ENCODE data around the gene ANKS1B. TPM values are rescaled to one million over a fixed set of nuclear protein-coding genes. Genes with fewer than 3 reads are reported as not detected.

ANKS1B gene
- total RNA-seq, 1 donor from 2014 or later, result 1.9 TPM

DNA sequence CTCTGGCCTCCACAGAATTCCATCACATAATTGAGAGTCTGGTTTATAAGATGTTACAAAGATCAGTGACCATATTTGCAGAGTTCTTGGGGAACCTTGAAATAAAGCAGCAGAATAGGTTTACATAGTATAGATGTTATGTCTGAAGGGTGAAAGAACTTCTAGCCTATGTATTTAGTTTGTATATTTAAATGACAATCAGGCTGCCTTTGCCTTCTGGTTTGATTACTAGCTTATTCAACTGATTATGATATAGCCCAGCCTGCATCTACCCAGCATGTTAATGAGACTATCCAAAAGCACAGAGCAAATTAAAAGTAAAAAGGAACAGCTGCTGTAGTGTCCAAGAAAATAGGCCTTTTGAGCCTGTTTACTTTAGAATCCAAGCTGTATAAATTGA, 1254.3 kb downstream of the ANKS1B start:
- DNase-seq (ENCODE audit: low spot score), result no peak
- intact Hi-C loops (cut with DNase I), result no loop called here

DNA sequence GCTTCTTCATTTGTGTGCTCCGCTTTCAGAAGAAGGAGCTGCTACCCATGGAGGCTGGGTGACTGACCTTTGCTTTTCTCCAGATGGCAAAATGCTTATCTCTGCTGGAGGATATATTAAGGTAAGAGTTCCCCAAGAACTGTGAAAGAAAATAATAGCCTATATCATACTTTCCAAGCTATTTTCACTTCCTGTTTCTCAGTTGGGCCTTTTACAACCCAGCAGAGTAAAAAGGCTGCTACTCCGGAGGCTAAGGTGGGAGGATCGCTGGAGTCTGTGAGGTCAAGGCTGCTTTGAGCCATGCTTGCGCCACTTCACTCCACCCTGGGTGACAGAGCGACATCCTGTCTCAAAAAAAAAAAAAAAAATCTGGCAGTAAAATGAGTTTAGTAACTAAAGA, 1257.5 kb downstream of the ANKS1B start:
- DNase-seq (ENCODE audit: low spot score), result no peak
- intact Hi-C loops (cut with DNase I), result no loop called here

DNA sequence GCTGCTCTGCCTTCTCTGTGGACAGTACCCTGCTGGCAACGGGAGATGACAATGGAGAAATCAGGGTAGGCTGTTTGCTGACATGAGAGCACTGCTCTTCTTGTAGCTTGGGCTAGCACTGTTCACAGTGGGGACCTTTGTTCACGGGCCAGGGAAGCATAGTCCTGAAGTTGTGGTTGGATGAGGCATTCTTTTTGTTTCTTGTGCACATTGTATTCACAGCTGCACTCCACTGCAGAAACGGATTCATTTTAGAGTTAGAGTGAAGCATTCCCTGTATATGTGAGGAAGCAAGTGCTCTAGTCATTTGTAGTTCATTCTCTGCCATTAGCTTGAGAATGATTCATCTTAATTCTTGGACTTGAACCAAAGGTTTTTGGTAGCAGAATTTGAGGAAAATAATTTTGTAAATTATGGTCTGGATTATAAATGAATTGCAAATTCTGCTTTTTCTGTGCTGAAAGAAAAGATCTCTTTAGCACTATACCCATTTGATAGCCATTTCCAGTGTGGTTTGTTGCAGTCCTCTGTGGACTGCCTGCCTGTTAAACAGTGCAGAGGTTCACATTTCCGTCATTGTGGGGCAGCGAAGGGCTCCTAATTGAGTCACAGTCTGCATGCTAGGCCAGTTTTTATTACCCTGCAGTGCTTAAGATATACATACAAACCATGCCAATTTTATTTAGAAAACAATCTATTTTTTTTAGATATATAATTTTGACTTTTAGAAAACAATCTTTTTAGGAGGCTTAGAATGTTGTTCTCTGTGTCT, 1259.1 kb downstream of the ANKS1B start:
- DNase-seq (ENCODE audit: low spot score), result no peak
- intact Hi-C loops (cut with DNase I), result no loop called here

DNA sequence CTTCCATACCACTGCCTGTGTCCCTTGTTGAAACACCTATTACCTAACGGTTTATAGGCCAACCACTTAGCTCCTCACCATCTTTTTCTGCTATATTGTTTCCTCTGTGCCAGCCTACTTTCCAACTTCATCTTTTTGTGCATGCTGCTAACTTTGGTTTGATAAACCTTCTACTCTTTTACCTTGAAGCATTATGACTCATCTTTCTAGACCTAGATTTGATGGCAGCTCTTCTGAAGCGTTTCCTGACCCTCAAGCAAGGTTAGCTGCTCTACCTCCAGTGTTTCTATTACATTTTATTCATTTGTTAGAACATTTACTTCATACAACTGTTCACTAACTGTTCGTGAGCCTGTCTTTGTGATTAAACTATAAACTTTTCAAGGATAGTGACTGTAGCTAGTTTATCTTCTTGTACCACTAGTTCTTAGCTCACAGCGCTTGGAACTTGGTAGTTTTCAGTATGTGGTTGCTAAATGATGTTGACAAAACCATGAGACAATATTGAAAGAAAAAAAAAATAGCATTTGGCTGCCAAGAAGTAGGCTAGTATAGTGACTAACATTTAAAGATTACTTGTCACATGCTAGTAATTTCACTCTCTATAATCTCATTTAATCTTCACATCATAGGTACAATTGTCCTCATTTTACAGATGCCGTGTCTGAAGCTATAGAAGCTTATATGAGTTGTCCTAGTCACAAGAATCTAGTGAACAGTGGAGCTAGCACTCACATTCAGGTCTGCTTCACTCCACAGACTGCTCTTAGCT, 1260.2 kb downstream of the ANKS1B start:
- DNase-seq (ENCODE audit: low spot score), result no peak
- intact Hi-C loops (cut with DNase I), result no loop called here

DNA sequence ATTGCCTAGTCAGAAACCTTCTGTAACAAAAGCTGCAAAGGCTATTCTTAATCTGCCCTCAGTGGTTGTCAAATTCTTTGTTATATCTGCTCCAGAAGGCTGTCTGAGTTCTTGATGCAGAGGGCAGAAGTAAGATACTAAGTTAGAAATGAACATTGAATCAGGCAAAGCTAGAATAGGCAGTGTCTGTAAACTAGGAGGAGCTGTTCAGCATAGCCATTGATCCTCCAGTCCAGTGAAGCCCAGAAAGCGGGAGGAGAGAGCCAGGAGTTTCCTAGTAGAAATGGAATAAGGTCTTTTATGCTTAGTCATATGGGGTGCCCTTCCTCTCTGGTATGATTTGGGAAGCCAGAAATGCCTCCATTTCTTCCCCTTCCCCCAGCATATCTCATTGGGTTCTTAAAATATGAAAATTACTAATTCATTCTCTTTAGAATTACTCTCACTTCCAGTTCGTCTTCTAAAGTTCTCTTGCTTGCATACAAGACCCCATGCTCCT, 1263.5 kb downstream of the ANKS1B start:
- DNase-seq (ENCODE audit: low spot score), result no peak
- intact Hi-C loops (cut with DNase I), result no loop called here

DNA sequence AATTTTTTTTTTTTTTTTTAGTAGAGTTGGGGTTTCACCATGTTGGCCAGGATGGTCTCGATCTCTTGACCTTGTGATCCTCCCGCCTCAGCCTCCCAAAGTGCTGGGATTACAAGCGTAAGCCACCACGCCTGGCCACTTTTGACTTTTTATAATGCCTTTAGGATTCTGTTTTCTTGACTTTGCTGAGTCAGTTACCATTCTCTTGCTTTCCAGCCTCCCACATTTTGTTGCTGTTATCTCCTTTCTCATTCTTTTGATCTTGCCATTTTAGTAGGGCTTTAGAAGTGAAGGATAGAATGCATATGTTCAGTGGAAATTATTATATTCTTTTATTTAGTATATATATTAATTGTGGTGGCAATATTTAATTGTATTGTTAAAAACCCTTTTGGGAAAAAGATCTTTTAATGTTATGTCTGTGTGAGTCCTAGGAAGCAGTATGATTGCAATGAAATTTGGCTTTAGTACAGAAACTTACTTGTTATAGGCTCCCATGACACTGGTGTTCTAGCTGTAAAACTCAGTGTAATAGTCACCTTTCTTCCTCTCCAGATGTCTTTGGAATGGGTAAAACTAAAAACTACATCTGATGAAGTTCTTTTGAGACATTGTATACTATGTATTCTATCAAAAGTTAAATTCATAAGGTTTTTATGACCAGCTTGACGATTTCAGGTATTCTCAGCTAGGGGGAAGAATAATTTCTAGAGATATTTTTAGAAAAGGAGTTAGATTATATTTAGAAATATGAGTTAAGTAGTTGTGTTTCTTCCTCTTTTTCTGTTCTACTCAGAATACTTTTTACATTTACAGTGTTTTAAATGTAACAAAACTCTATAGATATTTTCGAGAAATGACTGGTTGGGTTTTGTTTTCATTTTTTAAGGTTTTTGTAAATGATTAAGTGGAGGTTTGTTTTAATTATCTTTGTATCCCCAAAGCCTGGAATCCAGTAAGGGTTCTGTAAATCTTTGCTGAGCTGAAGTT, 1264.9 kb downstream of the ANKS1B start:
- no peak for DNase-seq (ENCODE audit: low spot score)
- intact Hi-C loops (cut with DNase I), result loop anchor here (10.0 kb wide), 1 partner anchor 215 kb away; no protein-coding TSS in a partner anchor

DNA sequence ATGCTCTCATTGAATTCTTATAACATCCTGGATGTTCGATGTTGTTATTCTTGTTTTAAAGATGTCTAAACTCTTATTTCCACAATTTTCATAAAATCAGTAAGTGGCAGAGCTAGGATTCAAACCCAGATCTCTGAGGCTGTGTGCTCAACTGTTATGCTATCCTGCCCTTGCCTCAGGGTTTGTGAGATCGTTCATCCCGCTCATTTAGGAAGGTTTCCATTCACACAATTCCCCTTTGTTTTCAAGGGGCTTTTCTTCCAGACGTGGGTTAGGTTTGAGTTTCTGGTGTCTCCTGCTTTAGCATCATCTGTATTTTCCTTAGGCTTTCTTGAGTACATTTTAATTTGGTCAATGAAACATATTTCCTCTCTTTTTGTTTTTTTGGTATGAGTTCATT, 1270.3 kb downstream of the ANKS1B start:
- intact Hi-C loops (cut with DNase I), result loop anchor here (10.0 kb wide), 1 partner anchor 220 kb away; no protein-coding TSS in a partner anchor
- no peak for DNase-seq (ENCODE audit: low spot score)

DNA sequence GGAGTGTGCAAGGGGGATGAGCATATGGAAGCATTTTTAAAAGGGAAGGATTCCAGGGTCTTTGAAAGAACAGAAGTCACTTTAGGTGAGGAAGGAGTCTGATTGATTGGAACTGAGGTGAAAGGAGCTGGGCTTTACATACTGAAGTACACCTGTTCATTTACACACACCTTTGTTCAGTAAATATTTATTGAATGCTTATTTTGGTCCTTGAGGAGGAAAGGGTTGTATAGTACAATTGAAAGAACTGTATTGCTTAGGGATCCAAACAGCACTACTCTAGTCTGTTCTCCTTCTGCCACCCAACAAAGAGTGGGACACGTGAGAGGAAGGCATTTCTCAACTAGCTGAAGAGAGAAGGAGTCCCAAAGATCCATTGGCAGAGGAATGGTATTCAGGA, 1275.7 kb downstream of the ANKS1B start:
- no peak for DNase-seq (ENCODE audit: low spot score)
- intact Hi-C loops (cut with DNase I), result no loop called here

DNA sequence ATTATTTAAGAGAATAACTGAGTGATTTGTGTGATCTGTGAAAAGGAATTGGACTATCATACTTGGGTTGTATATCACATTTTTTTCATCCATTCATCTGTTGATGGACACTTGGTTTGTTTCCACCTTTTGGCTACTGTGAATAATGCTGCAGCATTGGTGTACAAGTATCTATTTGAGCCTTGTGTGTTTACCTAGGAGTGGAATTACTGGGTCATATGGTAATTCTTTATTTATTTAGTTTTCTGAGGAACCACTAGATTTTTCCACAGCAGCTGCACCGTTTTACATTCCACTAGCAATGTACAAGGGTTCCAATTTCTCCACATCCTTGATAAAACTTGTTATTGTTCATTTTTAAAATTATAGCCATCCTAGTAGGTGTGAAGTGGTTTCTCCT, 1283.6 kb downstream of the ANKS1B start:
- no peak for DNase-seq (ENCODE audit: low spot score)
- intact Hi-C loops (cut with DNase I), result no loop called here

DNA sequence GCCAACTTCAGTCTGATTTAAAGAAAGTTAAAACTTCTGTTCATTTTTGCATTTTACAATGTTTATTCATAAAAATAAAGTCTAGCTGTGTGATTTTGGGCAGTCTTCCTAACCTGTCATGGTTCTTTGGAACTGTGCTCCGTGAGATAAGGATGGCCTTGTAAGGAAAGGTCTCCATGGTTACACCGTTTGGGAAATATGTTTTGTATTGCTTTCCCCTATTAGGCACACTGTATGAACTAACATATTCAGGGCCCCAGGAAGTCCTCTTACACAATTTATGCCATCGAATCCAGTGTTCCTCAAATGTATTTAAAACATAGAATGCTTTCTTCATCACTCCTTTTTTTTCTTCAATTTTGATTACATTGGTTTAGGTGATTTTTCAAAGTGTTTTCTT, 1285.2 kb downstream of the ANKS1B start:
- intact Hi-C loops (cut with DNase I), result loop anchor here (2.0 kb wide), 1 partner anchor 299 kb away; no protein-coding TSS in a partner anchor
- DNase-seq (ENCODE audit: low spot score), result no peak

DNA sequence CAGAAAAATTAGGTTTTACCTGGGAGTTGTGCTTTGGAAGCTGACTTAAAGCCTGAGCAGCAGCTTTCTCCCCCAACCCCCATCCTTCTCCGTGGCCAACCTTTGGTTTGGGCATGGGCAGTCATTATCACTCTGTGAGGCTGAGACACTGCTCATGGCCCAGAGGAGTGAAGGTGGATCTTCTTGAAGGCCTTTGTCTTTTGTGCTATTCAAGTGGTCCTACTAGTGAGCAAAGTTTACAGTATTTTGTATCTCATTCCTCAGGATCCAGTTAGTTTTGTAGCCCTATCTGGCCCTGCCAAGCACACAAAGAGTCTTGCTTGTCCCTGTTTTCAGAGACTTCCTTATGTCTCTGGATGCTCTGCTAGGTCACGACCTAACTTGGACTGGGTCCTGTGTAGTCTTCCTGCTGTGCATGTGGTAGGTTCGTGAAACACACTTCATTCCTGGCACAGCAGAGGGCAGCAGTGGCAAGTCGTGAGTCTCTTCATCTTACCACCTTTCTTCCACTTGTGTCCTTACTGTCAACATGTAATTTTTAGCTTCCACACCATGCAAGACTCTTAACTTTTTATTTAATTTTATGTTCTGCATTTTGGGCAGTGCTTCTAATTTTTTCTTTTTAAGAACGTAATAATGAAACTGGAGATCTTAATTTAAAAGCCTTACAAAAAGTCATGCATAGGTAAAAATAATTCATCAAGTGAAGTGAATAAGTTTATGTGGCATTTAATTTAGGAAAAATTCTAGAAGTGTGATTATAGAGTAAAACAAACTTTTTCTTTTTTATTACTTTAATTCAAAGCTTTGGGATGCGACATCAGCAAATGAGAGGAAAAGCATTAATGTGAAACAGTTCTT, 1285.9 kb downstream of the ANKS1B start:
- DNase-seq (ENCODE audit: low spot score), result no peak
- intact Hi-C loops (cut with DNase I), result loop anchor here (2.0 kb wide), 1 partner anchor 300 kb away; no protein-coding TSS in a partner anchor

DNA sequence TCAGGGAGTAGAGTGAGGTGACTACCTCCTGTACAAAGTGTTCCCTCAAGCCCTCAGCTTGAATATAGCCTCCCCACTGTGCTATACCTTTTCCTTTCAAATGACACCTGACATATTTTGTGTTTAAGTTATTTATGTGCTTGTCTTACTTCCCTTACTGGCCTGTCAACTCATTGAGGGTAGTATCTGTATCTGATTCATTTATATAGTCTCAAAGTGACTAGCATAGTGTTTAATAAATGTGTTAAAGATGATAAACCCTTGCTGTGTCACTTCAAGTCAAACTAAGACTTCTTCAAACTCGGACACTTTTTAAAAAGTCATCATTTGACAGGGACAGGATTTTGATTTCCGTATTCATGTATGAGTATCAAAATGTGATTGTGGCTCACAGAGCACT, 1287.5 kb downstream of the ANKS1B start:
- DNase-seq (ENCODE audit: low spot score), result no peak
- intact Hi-C loops (cut with DNase I), result no loop called here

DNA sequence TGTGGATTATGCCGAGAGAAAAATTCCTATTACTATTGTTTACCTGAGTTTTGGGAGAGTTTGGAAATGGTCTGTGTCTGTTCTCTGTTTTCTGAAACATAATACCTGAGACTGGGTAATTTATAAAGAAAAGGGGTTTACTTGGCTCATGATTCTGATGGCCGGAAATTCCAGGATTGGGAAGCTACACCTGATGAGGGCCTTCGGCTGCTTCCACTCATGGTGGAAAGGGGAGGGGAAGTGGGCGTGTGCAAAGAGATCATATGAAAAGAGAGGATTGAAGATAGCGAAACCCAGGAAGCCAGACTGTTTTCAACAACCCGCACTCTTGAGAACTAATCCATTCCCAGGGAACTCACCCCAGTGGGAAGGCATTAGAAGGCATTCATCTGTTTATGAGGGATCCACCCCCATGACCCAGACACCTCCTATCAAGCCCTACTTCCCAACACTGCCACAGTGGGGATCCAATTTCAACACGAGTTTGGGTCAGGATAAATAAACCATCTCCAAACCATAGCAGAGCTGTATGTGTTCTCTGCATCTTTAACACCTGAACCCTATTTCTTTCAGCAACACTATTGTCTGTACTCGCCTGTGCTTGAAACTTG, 1288.6 kb downstream of the ANKS1B start:
- intact Hi-C loops (cut with DNase I), result no loop called here
- no peak for DNase-seq (ENCODE audit: low spot score)

DNA sequence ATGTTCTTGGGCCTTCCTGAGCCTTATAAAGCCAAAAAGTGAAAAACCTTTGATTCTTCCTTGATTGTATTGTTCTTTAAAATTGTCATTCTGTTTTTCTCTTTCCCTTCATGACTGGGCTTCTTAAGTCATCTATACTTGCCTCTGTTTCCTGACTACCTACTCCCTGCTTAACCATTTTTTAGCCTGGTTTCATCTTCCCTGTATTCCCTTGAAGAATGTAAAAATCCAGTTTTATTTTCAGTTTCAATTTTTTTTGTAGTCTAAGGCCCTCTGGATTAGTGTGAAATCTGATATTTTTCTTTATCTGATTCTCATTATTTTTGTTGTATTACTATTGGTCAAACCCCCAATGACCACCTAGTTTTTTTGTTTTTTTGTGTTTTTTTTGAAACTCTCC, 1293.4 kb downstream of the ANKS1B start:
- intact Hi-C loops (cut with DNase I), result no loop called here

DNA sequence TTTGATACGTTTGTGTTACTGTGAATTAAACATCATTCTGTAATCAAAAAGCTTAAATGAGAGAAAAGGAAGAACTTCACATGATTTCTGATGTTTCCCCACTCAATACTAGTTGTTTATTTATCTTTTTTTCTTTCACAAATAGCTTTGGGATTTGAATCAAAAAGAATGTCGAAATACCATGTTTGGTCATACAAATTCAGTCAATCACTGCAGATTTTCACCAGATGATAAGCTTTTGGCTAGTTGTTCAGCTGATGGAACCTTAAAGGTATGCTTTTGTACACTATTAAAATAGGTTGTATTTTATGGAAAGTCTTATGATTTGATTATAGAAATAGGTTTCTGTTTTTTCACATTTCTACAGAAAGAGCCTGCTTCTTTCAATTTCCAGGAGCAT, 1298.1 kb downstream of the ANKS1B start:
- DNase-seq (ENCODE audit: low spot score), result no peak
- intact Hi-C loops (cut with DNase I), result no loop called here

More for the DNA sequence above, 1293.4 kb downstream of the ANKS1B start:
- DNase-seq (ENCODE audit: low spot score), result no peak
